NCI-H2107 (cell line): ENCODE measurements around the gene CDKL5.

Experiments
- DNase-seq: peaks from one replicate; lab custom pipeline; 2025; lab: John Stamatoyannopoulos, UW

CDKL5 gene

DNA sequence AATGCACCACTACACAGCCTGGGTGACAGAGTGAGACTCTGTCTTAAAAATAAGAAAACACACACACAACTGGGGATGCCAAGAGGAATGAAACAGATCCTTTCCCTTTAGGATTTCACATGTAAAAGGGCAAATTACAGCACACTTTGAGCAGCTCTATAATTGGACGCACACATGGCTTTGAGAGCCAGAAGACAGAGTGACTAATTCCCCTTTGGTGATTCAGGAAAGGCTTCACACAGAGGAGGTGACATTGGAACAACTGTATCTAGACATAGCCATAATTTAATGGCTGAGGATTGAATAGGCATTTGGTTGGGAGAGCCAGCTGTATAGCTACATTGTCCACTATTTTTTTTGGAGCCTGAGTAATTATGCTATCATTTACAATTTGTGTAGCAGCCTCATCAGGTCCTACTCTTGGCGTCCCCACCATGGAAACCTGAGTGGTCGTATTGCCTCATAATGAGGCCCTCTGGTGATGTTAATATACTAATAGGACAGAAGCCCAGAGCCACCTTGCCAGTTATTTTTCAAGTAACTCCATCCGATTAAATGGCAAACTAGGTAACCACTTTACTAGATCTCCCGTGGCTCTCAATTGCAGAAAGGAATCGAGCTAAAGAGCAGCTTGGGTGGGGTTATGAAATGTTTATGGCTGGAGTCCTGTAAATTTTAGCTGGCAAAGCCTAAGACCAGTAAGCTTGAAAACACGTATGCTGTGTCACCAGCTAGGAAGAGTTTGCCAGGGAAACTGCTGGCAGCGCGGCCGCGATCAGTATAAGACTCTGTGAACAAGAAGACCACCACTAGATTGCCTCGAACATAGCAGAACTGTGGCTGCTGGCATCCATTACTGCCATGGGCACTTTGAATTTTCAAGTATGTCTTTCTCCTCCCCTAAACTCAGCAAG, 273.6 kb downstream of the CDKL5 start:
- no peak for DNase-seq

DNA sequence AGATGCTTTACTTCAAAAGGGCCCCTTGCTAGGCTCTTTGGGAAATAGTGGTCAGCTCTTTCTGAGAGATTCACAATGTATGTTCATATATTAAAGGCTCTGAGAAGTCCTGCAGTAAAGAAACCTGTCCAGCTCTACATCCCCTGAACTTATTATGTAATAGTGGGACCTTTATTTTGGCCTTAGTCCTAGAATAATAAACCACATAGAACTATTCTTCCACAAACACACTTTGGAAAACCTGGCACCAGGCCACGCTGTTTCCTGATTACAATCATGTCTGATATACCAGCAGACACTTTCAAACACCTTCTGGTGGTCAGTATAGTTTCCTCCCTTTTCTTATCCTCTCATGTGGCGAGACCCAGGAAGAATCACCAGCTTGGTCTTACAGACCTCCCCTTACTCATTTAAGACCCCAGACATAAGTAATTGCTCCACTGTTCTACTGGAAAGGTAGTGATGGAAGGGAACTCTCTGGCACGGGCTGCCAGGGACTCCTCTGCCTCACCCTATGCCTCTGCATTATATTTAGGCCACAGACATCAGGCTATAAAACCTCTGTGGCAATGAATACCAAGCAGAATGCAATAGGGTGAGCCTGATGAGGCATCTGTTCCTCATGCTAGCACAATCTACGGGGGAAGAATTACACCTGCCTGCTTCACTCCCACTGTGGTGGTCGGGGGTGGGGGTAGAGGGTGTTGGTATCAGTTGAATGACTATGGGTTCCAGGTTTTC, 276.4 kb downstream of the CDKL5 start:
- DNase-seq: no peak

DNA sequence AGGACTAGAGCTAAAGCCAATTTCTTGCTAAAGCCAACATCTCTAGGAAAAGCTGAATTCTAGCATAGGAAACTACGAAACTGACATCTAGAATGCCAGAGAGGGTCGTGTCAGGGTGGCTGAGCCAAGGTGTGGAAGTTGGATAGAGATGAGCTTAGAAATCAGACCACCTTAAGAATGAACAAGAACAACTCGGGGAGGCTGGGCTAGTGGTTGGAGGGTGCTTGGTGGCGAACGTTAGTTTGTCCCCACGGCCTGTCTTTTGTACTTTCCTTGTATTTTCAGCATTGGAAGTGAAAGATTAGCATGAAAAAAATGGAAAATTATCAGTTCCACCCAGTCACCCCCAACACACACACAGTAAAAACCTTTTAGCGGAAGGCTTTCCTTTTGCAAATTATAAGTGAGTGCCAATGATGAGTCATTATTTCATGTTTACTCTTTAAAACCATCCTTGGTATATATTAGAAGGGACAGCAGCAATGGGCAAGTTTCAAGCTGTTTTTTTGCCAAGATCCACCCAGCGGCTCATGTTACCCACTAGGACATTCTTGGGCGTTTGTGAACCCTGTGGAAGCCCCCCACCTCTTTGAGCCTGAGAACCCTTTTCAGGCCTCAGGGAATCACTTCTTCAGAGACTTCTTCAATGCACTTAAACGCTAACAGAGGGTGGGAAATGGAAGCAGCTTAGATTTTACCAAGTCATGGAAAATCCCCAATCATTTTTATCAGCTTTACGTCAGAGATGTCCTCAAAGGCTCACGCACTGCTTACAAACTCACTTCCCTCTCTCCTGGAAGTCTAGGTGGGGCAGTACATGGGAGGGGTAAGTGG, 277.2 kb downstream of the CDKL5 start:
- no peak for DNase-seq
